Activated CD8-positive, alpha-beta memory T cell treated with anti-CD3 and anti-CD28 coated beads, Interleukin-2, amount 10 ng/mL, durations not matched to agents 7 days and 5 days (primary cell): ENCODE data around the gene CAMKK2. TPM values are rescaled to one million over a fixed set of nuclear protein-coding genes. Genes with fewer than 3 reads are reported as not detected.
A peak's percentile ranks its signal among the peaks of the same experiment; 100 is the strongest.

ENCODE experiments used
- ATAC-seq: fragments of 150-1000 bp; cut with Tn5 transposase; one replicate; pipeline ENCODE4 v1.10.0; 2021; ENCODE audit warnings: moderate library complexity
- CTCF ChIA-PET: fragments of 350-600 bp; sonication (Branson Sonifier 250); formaldehyde crosslinking; loops from one replicate; lab custom pipeline; 2021; ENCODE audit warnings: antibody characterized with exemption; lab: Charles Lee
- DNase-seq: peaks from one replicate; pipeline ENCODE4 v3.0.0-alpha.2; 2020
- H3K27ac Mint-ChIP-seq: one replicate; pipeline ENCODE4 v1.8.0; 2021; ENCODE audit warnings: mild to moderate bottlenecking, mixed read lengths
- H3K27me3 Mint-ChIP-seq: one replicate; pipeline ENCODE4 v1.8.0; 2021; ENCODE audit warnings: mixed read lengths
- H3K36me3 Mint-ChIP-seq: one replicate; pipeline ENCODE4 v1.8.0; 2021; ENCODE audit warnings: mild to moderate bottlenecking, mixed read lengths
- H3K4me1 Mint-ChIP-seq: one replicate; pipeline ENCODE4 v1.8.0; 2021; ENCODE audit warnings: mixed read lengths
- H3K4me3 Mint-ChIP-seq: one replicate; pipeline ENCODE4 v1.8.0; 2021; ENCODE audit warnings: mild to moderate bottlenecking, moderate library complexity, mixed read lengths
- H3K9me3 Mint-ChIP-seq: one replicate; pipeline ENCODE4 v1.8.0; 2022; ENCODE audit warnings: low read depth, mixed read lengths
- total RNA-seq, 2 experiments: library from RNA; stranded (reverse); gene quantifications; one replicate each; pipeline ENCODE4 v1.2.3, GENCODE V29; 2021

Gene CAMKK2
- total RNA-seq: 10 to 100 TPM; 34.1 to 37.4 TPM

DNA sequence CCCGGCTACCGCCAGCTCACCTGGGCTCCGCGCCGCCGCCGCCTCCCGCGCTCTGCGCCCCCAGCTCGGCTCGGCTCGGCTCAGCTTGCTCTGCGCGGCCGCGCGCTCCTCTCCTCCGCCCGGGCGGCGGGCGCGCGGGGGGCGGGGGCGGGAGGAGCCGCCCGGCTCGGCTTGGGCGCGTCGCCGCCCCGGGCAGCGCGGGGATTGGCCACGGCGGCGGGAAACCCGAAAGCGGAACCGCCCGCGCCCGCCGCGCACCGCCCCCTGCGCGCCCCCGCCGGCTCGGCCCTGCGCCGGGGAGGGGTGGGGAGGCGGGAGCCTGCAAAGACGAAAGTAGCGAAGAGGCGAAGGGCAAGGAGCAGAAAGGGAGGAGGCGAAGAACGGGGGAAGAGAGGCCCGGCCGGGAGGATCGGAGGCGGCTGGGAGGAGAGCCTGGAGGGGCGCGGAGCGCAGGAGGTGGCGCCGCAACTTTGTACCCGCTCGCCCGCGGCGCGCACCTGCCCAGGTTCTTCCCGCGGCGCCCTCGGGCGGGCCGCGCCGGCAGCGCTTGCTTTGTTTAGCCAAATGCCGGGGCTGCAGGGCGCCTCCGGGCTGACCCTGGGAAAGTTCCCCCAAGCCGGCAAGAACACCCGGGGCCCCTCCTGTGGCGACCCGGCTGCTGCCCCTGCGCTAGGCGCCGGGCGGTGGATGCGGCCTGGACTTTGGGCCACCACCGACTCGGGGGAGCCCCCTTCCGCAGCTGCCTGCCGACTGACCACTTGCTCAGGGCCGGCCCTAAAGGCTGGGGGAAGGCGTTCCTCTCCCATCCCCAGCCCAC is at the start of gene CAMKK2:
CAMKK2 (minus strand) TSS at position 92 of the 817 bp plus-strand sequence. CDS start 22,183 bp downstream, outside the sequence.
- Mint-ChIP-seq H3K4me3 (peak within 1 kb of the TSS; percentile 87), H3K4me1 (peaks cover 31% of the 10 kb centered on the region), H3K27me3 (no peaks in the 10 kb centered on the region), H3K27ac (peak within 1 kb of the TSS; percentile 84), H3K9me3 (no peaks in the 10 kb centered on the region), H3K36me3 (peaks cover 3% of the 10 kb centered on the region)
- ATAC-seq: peak; percentile 88
- CTCF ChIA-PET: interaction anchor here (0.5 to 2.0 kb wide), 4 partner anchors 40 to 298 kb away, joined by 3 to 4 read pairs (median 4); partner anchors contain the start of gene ANAPC5
- DNase-seq: peak; percentile 90

DNA sequence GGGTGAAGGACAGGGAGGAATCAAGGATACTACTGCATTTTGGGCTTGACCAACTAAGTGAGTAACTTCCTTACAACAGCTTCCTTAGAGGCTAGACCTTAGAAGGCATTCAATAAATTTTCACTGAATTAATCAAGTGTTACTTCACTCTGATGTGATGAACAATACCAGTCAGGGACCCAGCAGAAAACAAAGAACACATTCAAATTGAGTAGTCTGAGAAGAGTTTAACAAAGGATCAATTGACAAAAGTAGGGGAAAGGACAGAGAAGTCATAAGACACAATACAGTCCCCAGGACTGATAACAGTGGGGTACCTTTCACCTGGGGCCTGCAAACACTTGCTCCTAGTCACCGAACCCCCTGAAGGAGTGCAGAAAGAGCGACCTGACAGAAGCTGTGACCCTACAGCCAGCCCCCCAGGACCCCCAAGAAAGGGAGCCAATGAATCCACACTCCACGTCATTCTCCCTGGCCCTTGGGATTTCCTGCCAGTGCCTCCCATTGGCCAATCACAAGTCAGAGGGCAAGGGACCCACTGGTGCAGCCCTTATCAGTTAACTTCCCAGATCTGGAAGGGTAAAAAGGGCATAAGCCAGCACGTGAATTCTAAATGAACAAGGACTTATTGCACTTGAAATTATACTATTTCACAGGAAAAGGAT is 48.8 kb upstream of the CAMKK2 start:
- no peaks in the 10 kb centered on the region for H3K9me3 Mint-ChIP-seq
- peaks cover 31% of the 10 kb centered on the region for H3K4me1 Mint-ChIP-seq
- H3K4me3 Mint-ChIP-seq: no peak overlapping the region
- H3K36me3 Mint-ChIP-seq: peaks cover 42% of the 10 kb centered on the region
- no peak for ATAC-seq
- DNase-seq: no peak
- CTCF ChIA-PET: interaction anchor here (1.0 to 2.6 kb wide), 3 partner anchors 10 to 98 kb away, joined by 3 to 15 read pairs (median 4); partner anchors contain the start of gene RNF34
- peak overlapping the region; percentile 1 for H3K27ac Mint-ChIP-seq
- no peaks in the 10 kb centered on the region for H3K27me3 Mint-ChIP-seq

GRCh38 chr12:121344506-121344905 is 48.0 kb upstream of the CAMKK2 start:
- Mint-ChIP-seq H3K4me3 (no peak overlapping the region), H3K9me3 (no peaks in the 10 kb centered on the region), H3K4me1 (peaks cover 27% of the 10 kb centered on the region), H3K27me3 (no peaks in the 10 kb centered on the region), H3K27ac (no peak overlapping the region), H3K36me3 (peaks cover 47% of the 10 kb centered on the region)
- no peak for ATAC-seq
- CTCF ChIA-PET: interaction anchor here (1.0 to 2.6 kb wide), 2 partner anchors 9 to 56 kb away, joined by 3 to 15 read pairs; partner anchors contain the start of gene RNF34
- no peak for DNase-seq

GRCh38 chr12:121337416-121337815 is 40.9 kb upstream of the CAMKK2 start:
- CTCF ChIA-PET: interaction anchor here (1.2 to 5.0 kb wide), 2 partner anchors 41 to 105 kb away, joined by 4 to 41 read pairs; partner anchors contain the start of gene CAMKK2
- H3K27ac Mint-ChIP-seq: no peak overlapping the region
- no peaks in the 10 kb centered on the region for H3K27me3 Mint-ChIP-seq
- ATAC-seq: no peak
- no peaks in the 10 kb centered on the region for H3K9me3 Mint-ChIP-seq
- no peak for DNase-seq
- H3K36me3 Mint-ChIP-seq: peaks cover 49% of the 10 kb centered on the region
- H3K4me3 Mint-ChIP-seq: no peak overlapping the region
- H3K4me1 Mint-ChIP-seq: peaks cover 3% of the 10 kb centered on the region

GRCh38 chr12:121334513-121335343 is 38.2 kb upstream of the CAMKK2 start:
- ATAC-seq (peak; percentile 78), DNase-seq (no peak)
- no peaks in the 10 kb centered on the region for H3K27me3 Mint-ChIP-seq
- H3K9me3 Mint-ChIP-seq: no peaks in the 10 kb centered on the region
- H3K27ac Mint-ChIP-seq: no peak overlapping the region
- H3K36me3 Mint-ChIP-seq: peaks cover 53% of the 10 kb centered on the region
- CTCF ChIA-PET: interaction anchor here (0.6 to 5.0 kb wide), 33 partner anchors 9 to 342 kb away, joined by 3 to 41 read pairs (median 4); partner anchors contain the start of gene RNF34
- H3K4me3 Mint-ChIP-seq: no peak overlapping the region
- peaks cover 3% of the 10 kb centered on the region for H3K4me1 Mint-ChIP-seq

DNA sequence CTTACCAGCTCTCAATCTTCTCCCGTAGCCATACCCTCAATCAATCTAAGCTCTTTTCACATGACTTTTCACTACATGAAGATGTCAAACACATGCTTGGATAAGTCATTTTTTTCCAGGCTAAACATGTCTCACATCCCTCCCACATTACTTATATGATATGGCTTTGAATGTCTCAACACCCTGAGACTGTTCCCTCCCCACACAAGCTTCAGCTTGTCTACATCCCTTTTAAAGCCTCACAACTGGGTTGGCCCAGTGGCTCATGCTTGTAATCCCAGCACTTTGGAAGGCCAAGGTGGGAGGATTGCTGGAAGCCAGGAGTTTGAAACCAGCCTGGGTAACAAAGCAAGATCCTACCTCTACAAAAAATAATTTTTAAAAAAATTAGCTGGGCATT is 37.2 kb upstream of the CAMKK2 start:
- no peaks in the 10 kb centered on the region for H3K9me3 Mint-ChIP-seq
- no peak overlapping the region for H3K27ac Mint-ChIP-seq
- peaks cover 51% of the 10 kb centered on the region for H3K36me3 Mint-ChIP-seq
- DNase-seq (no peak), ATAC-seq (no peak)
- no peaks in the 10 kb centered on the region for H3K27me3 Mint-ChIP-seq
- CTCF ChIA-PET: interaction anchor here (0.6 to 5.0 kb wide), 13 partner anchors 8 to 348 kb away, joined by 3 to 41 read pairs (median 5); partner anchors contain the start of gene RNF34
- no peak overlapping the region for H3K4me3 Mint-ChIP-seq
- peaks cover 3% of the 10 kb centered on the region for H3K4me1 Mint-ChIP-seq

DNA sequence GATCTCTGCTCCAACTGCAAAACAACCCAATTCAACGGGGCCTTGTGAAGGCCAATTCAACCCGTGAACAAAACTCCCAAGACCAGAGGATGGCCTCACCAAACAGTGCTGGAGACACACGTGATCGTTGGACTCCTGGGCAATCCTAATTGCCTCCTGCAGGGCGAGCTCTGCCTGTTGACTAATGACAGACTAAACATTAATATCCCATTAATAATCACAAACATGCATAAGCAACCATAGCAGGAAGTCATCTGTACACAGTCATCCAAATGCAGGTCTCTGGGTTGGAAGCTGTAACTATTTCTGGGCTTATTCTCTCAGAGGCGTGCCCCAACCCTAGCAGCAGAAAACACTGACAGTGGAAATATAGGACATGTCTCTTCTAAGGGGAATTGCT is 34.7 kb upstream of the CAMKK2 start:
- ATAC-seq (no peak), DNase-seq (no peak)
- H3K4me1 Mint-ChIP-seq: peaks cover 3% of the 10 kb centered on the region
- H3K27me3 Mint-ChIP-seq: no peaks in the 10 kb centered on the region
- peaks cover 64% of the 10 kb centered on the region for H3K36me3 Mint-ChIP-seq
- no peak overlapping the region for H3K4me3 Mint-ChIP-seq
- CTCF ChIA-PET: interaction anchor here (1.1 to 1.6 kb wide), 2 partner anchors 112 to 113 kb away, joined by 3 to 5 read pairs; no protein-coding TSS in a partner anchor
- H3K27ac Mint-ChIP-seq: no peak overlapping the region
- H3K9me3 Mint-ChIP-seq: no peaks in the 10 kb centered on the region

DNA sequence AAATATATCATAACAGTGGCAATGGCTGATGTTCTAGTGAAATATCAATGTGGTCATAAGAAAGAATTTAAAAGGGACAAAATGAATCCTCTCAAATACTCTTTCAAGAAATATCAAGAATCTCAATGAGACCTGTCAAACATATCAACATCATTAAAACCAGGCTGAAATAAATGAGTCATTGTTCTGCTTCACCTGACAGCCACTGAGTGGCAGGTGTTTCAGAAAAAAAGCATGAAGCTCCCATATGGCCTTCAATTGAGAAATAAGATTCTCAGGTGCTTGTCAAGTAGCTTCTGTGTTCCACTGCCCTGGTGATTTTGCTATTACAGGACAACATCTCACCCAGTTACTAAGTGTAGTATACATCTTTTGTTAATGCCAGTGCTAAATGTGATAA is 34.2 kb upstream of the CAMKK2 start:
- CTCF ChIA-PET: interaction anchor here (1.1 kb wide), 1 partner anchor 112 kb away, joined by 5 read pairs; no protein-coding TSS in a partner anchor
- no peaks in the 10 kb centered on the region for H3K27me3 Mint-ChIP-seq
- ATAC-seq: no peak

DNA sequence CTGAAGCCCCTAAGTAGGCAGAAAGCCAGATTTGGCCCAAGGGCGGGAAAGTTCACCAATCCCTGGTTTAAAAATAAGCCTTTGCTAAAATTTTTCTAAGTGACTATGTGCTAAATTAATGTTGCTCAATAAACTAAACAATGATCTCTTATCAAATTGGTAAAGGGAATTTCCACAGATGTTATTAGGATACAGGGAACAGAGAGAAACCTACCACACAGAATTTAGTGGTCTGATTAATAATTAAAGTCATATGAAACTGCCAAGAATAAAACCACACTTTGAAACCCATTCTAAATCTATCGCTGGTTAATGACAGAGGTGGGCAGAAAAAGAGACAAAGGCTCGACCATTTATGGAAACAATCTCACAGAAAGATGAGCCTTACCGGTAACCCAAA is 33.7 kb upstream of the CAMKK2 start:
- ATAC-seq (no peak), DNase-seq (no peak)
- H3K4me1 Mint-ChIP-seq: peaks cover 3% of the 10 kb centered on the region
- no peak overlapping the region for H3K27ac Mint-ChIP-seq
- H3K36me3 Mint-ChIP-seq: peaks cover 64% of the 10 kb centered on the region
- H3K27me3 Mint-ChIP-seq: no peaks in the 10 kb centered on the region
- H3K9me3 Mint-ChIP-seq: no peaks in the 10 kb centered on the region
- H3K4me3 Mint-ChIP-seq: no peak overlapping the region
- CTCF ChIA-PET: interaction anchor here (1.1 kb wide), 1 partner anchor 113 kb away, joined by 5 read pairs; no protein-coding TSS in a partner anchor

More for the DNA sequence above, 34.2 kb upstream of the CAMKK2 start:
- DNase-seq: no peak
- Mint-ChIP-seq H3K4me1 (peaks cover 3% of the 10 kb centered on the region), H3K9me3 (no peaks in the 10 kb centered on the region), H3K36me3 (peaks cover 68% of the 10 kb centered on the region), H3K27ac (no peak overlapping the region), H3K4me3 (no peak overlapping the region)

GRCh38 chr12:121328620-121329019 is 32.1 kb upstream of the CAMKK2 start:
- CTCF ChIA-PET: interaction anchor here (0.9 to 1.3 kb wide), 2 partner anchors 55 to 115 kb away, joined by 3 to 4 read pairs; no protein-coding TSS in a partner anchor
- Mint-ChIP-seq H3K9me3 (no peaks in the 10 kb centered on the region), H3K4me3 (no peak overlapping the region), H3K27ac (no peak overlapping the region), H3K4me1 (no peaks in the 10 kb centered on the region), H3K36me3 (peaks cover 64% of the 10 kb centered on the region), H3K27me3 (no peaks in the 10 kb centered on the region)
- DNase-seq (no peak), ATAC-seq (no peak)

- DNase-seq (no peak), ATAC-seq (no peak)
- peaks cover 65% of the 10 kb centered on the region for H3K36me3 Mint-ChIP-seq
- no peaks in the 10 kb centered on the region for H3K4me1 Mint-ChIP-seq
- H3K27ac Mint-ChIP-seq: no peak overlapping the region
- no peaks in the 10 kb centered on the region for H3K27me3 Mint-ChIP-seq
- CTCF ChIA-PET: interaction anchor here (1.1 to 3.0 kb wide), 2 partner anchors 8 to 12 kb away, joined by 3 to 12 read pairs; no protein-coding TSS in a partner anchor
- H3K9me3 Mint-ChIP-seq: no peaks in the 10 kb centered on the region
- H3K4me3 Mint-ChIP-seq: no peak overlapping the region
Measured at GRCh38 chr12:121326996-121327674, 30.6 kb upstream of the CAMKK2 start.

GRCh38 chr12:121325922-121326396 is 29.4 kb upstream of the CAMKK2 start:
- Mint-ChIP-seq H3K9me3 (no peaks in the 10 kb centered on the region), H3K4me1 (no peaks in the 10 kb centered on the region), H3K27me3 (no peaks in the 10 kb centered on the region), H3K4me3 (no peak overlapping the region), H3K36me3 (peaks cover 61% of the 10 kb centered on the region), H3K27ac (no peak overlapping the region)
- ATAC-seq (no peak), DNase-seq (no peak)
- CTCF ChIA-PET: interaction anchor here (1.1 to 3.0 kb wide), 2 partner anchors 9 to 13 kb away, joined by 3 to 12 read pairs; no protein-coding TSS in a partner anchor
